SK-N-SH (cell line): ENCODE measurements around the gene STAC. TPM values are rescaled to one million over a fixed set of nuclear protein-coding genes. Genes with fewer than 3 reads are reported as not detected.

ENCODE experiments used
- CTCF ChIA-PET: fragments of 300-600, 350-600 bp; formaldehyde crosslinking; extraction: SDS; loops from one replicate; lab custom pipeline; 2021; lab: Yijun Ruan, JAX
- POLR2A ChIA-PET: fragments of 350-600 bp; sonication (Branson Sonifier 250); formaldehyde crosslinking; extraction: SDS; loops from one replicate; lab custom pipeline; 2020; ENCODE audit warnings: antibody characterized with exemption, inconsistent platforms; lab: Yijun Ruan, JAX
- DNase-seq: peaks from one replicate; pipeline ENCODE4 v3.0.0; 2012
- H2AFZ ChIP-seq: fragments of 200-600 bp; sonication (generic); 2 replicates; pipeline ENCODE4 v1.8.1; 2016; ENCODE audit warnings: antibody characterized with exemption, mild to moderate bottlenecking, low read depth
- H3F3A ChIP-seq: fragments of 200-600 bp; sonication (generic); replicated peaks from 2 replicates; pipeline ENCODE3; 2016; ENCODE audit warnings: antibody characterized with exemption, mild to moderate bottlenecking; ENCODE audit not compliant: insufficient read depth
- H3K27ac ChIP-seq, 2 experiments: fragments of 200-500 bp in 1 of 2; fragments of 200-600 bp in 1 of 2; sonication (Bioruptor generic) in 1 of 2; sonication (generic), shearing (Covaris generic) in 1 of 2; 2 replicates each; pipeline versions ENCODE4 v1.5.1 to v1.6.1; 2014 to 2016; ENCODE audit warnings: low read depth in 2 of 2, inconsistent platforms in 1 of 2, low read length in 1 of 2, mild to moderate bottlenecking in 1 of 2, mixed read lengths in 1 of 2
- H3K27me3 ChIP-seq: fragments of 200-600 bp; sonication (generic), shearing (Covaris generic); 2 replicates; pipeline ENCODE4 v1.6.1; 2016; ENCODE audit warnings: mixed run types; ENCODE audit not compliant: insufficient read depth
- H3K36me3 ChIP-seq, 2 experiments: fragments of 200-500 bp in 1 of 2; fragments of 200-600 bp in 1 of 2; sonication (Bioruptor generic) in 1 of 2; sonication (generic) in 1 of 2; replicated peaks in 1 of 2; 2 replicates each; pipeline versions ENCODE3 to v1.5.1; 2014 to 2016; ENCODE audit warnings: low read length in 1 of 2, mild to moderate bottlenecking in 1 of 2; ENCODE audit not compliant: insufficient read depth in 2 of 2, control insufficient read depth in 1 of 2
- H3K4me1 ChIP-seq, 2 experiments: fragments of 200-500 bp in 1 of 2; fragments of 200-600 bp in 1 of 2; sonication (Bioruptor generic) in 1 of 2; sonication (generic), shearing (Covaris generic) in 1 of 2; 2 replicates each; pipeline versions ENCODE4 v1.5.1 to v1.6.1; 2014 to 2016; ENCODE audit warnings: low read depth in 1 of 2, low read length in 1 of 2, mixed run types in 1 of 2; ENCODE audit not compliant: insufficient read depth in 2 of 2, control insufficient read depth in 1 of 2
- H3K4me2 ChIP-seq: fragments of 200-600 bp; sonication (generic), shearing (Covaris generic); 2 replicates; pipeline ENCODE4 v1.6.1; 2017; ENCODE audit warnings: mixed run types
- H3K4me3 ChIP-seq, 2 experiments: fragments of 200-500 bp in 1 of 2; fragments of 200-600 bp in 1 of 2; sonication (Bioruptor generic) in 1 of 2; sonication (generic), shearing (Covaris generic) in 1 of 2; 2 replicates each; pipeline versions ENCODE4 v1.5.1 to v1.8.1; 2014 to 2016; ENCODE audit warnings: low read depth in 2 of 2, inconsistent platforms in 1 of 2, low read length in 1 of 2, mild to moderate bottlenecking in 1 of 2, mixed read lengths in 1 of 2, moderate library complexity in 1 of 2
- H3K79me2 ChIP-seq: fragments of 200-600 bp; sonication (generic); 2 replicates; pipeline ENCODE4 v1.8.1; 2017; ENCODE audit warnings: mild to moderate bottlenecking; ENCODE audit not compliant: insufficient read depth
- H3K9ac ChIP-seq: fragments of 200-600 bp; sonication (generic); 2 replicates; pipeline ENCODE4 v1.6.1; 2017; ENCODE audit warnings: mixed run types
- H3K9me2 ChIP-seq: fragments of 200-600 bp; sonication (generic); 2 replicates; pipeline ENCODE4 v1.6.1; 2017; ENCODE audit warnings: mixed run types
- H3K9me3 ChIP-seq: fragments of 200-600 bp; sonication (generic); 2 replicates; pipeline ENCODE4 v1.6.1; 2017; ENCODE audit warnings: mixed run types, mild to moderate bottlenecking, moderate library complexity
- H4K20me1 ChIP-seq: fragments of 200-600 bp; sonication (generic); 2 replicates; pipeline ENCODE4 v1.6.1; 2017; ENCODE audit warnings: mild to moderate bottlenecking, mixed run types; ENCODE audit not compliant: insufficient read depth
- CHD2 ChIP-seq: fragments of 150-350 bp; IDR thresholded peaks from 2 replicates; pipeline ENCODE4 v1.6.1; 2018; ENCODE audit warnings: low read length; ENCODE audit not compliant: partially characterized antibody
- EP300 ChIP-seq, 2 experiments: IDR thresholded peaks; 2 replicates each; pipeline versions ENCODE4 v1.4.0 to v1.6.1; 2012; ENCODE audit warnings: borderline replicate concordance in 1 of 2, low read depth in 1 of 2, low read length in 1 of 2
- FOXM1 ChIP-seq: IDR thresholded peaks from 2 replicates; pipeline ENCODE4 v1.4.0; 2012; ENCODE audit warnings: low read depth, mild to moderate bottlenecking
- GABPA ChIP-seq: IDR thresholded peaks from 2 replicates; pipeline ENCODE4 v1.4.0; 2012; ENCODE audit warnings: low read depth, mild to moderate bottlenecking
- JUND ChIP-seq: IDR thresholded peaks from 2 replicates; pipeline ENCODE4 v1.4.0; 2012
- MEF2A ChIP-seq: IDR thresholded peaks from 2 replicates; pipeline ENCODE4 v1.4.0; 2012; ENCODE audit warnings: low read depth, borderline replicate concordance
- MXI1 ChIP-seq: IDR thresholded peaks from 2 replicates; pipeline ENCODE4 v1.6.1; 2012; ENCODE audit warnings: mild to moderate bottlenecking, low read depth, low read length, improper control_type of control experiment
- NFIC ChIP-seq: IDR thresholded peaks from 2 replicates; pipeline ENCODE4 v1.4.0; 2012; ENCODE audit warnings: borderline replicate concordance
- RAD21 ChIP-seq: IDR thresholded peaks from 2 replicates; pipeline ENCODE4 v1.6.1; 2012; ENCODE audit warnings: mild to moderate bottlenecking, low read length
- SMC3 ChIP-seq: IDR thresholded peaks from 2 replicates; pipeline ENCODE4 v1.6.1; 2012; ENCODE audit warnings: low read depth, low read length, improper control_type of control experiment
- TAF1 ChIP-seq: IDR thresholded peaks from 2 replicates; pipeline ENCODE4 v1.6.1; 2012; ENCODE audit warnings: low read depth, mild to moderate bottlenecking, low read length, moderate library complexity, borderline replicate concordance
- WGBS: methylation state at CpG from one replicate; pipeline ENCODE4 v1.1.6; 2017; ENCODE audit warnings: low lambda C conversion rate; 5-methylcytosine and 5-hydroxymethylcytosine counted together
- polyA plus RNA-seq, 3 experiments: library from polyadenylated mRNA; depleted of rRNA; stranded (reverse); fragments of >200 nt; gene quantifications; 2 replicates each; pipeline ENCODE4 v1.2.3, GENCODE V29; 2012
- TF ChIP-seq, protein P1 (sequence below): IDR thresholded peaks from 2 replicates; pipeline ENCODE4 v1.4.0; 2012; ENCODE audit warnings: low read depth
- TF ChIP-seq, protein P2 (sequence below): fragments of 150-350 bp; IDR thresholded peaks from 2 replicates; pipeline ENCODE4 v1.6.1; 2016; ENCODE audit warnings: mild to moderate bottlenecking, low read depth, low read length
- TF ChIP-seq, protein P3 (sequence below): IDR thresholded peaks from 2 replicates; pipeline ENCODE4; 2012

The STAC gene
- polyA plus RNA-seq, 1 of the 3 experiments (the other 2 are of a cell fraction) = 25.0 TPM

DNA sequence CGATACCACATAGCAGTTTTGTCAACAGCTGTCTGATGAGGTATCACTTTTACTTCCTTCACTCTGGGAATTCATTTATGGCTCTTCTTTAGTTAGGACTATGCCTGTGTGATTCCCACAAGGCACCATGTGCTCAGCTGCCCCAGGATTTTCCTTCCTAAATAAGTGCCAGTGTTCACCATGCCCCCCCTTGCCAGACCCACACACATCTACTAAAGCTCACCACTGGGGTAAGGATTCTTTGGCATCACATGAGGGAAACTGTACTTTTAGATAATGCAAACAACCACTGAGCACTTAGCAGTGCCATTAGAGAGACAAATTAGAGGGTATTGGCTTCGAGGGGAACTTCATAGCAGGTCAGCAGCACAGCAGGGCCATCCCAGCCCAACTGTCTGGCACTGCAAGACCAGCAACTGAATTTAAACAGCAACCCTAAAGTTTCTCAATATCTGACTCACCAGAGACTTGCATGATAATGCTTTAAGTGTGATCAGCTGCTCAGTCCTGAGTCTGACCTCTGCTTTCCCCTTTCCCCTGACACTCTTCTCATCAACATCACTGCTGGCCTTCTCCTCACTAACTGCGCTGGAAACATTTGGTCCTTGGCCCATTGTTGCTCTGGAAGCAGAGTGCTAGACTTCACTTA, 114.3 kb downstream of the STAC start:
- no peak overlapping the region for H2AFZ ChIP-seq
- peak overlapping the region in 1 of 2 experiments; percentile 90; a peak in 2 of 4 replicates for H3K27ac ChIP-seq
- no peak overlapping the region for H3K9ac ChIP-seq
- H3K9me2 ChIP-seq = no peaks in the 10 kb centered on the region
- H3F3A ChIP-seq = no peaks in the 10 kb centered on the region
- H3K4me2 ChIP-seq = no peak overlapping the region
- H4K20me1 ChIP-seq = no peaks in the 10 kb centered on the region
- DNase-seq = peak; percentile 36
- TF ChIP-seq GABPA (no peak), EP300 (IDR thresholded peaks at IDR 0.05; ENCODE audit: borderline replicate concordance in 1 of 2, low read depth in 1 of 2, low read length in 1 of 2) (peak in 1 of 2 experiments; percentile 66; a peak in 1 of 4 replicates), FOXM1 (no peak), SMC3 (peak; percentile 15; the same call in 1 of the 2 replicates), NFIC (no peak), MEF2A (no peak), JUND (no peak), CHD2 (peak; percentile 43), TAF1 (no peak), RAD21 (no peak), MXI1 (peak; percentile 71; the same call in 1 of the 2 replicates)
- TF ChIP-seq, protein P1, sequence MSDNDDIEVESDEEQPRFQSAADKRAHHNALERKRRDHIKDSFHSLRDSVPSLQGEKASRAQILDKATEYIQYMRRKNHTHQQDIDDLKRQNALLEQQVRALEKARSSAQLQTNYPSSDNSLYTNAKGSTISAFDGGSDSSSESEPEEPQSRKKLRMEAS = no peak
- TF ChIP-seq, protein P2, sequence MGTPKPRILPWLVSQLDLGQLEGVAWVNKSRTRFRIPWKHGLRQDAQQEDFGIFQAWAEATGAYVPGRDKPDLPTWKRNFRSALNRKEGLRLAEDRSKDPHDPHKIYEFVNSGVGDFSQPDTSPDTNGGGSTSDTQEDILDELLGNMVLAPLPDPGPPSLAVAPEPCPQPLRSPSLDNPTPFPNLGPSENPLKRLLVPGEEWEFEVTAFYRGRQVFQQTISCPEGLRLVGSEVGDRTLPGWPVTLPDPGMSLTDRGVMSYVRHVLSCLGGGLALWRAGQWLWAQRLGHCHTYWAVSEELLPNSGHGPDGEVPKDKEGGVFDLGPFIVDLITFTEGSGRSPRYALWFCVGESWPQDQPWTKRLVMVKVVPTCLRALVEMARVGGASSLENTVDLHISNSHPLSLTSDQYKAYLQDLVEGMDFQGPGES = no peak
- TF ChIP-seq, protein P3, sequence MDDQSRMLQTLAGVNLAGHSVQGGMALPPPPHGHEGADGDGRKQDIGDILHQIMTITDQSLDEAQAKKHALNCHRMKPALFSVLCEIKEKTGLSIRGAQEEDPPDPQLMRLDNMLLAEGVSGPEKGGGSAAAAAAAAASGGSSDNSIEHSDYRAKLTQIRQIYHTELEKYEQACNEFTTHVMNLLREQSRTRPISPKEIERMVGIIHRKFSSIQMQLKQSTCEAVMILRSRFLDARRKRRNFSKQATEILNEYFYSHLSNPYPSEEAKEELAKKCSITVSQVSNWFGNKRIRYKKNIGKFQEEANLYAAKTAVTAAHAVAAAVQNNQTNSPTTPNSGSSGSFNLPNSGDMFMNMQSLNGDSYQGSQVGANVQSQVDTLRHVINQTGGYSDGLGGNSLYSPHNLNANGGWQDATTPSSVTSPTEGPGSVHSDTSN = no peak
- no peaks in the 10 kb centered on the region for H3K27me3 ChIP-seq
- ChIA-PET CTCF (no interaction called here), POLR2A (no interaction called here)
- no peaks in the 10 kb centered on the region for H3K79me2 ChIP-seq
- H3K4me3 ChIP-seq = no peak overlapping the region
- peaks cover 31 to 57% of the 10 kb centered on the region in 2 experiments for H3K36me3 ChIP-seq
- H3K4me1 ChIP-seq = peaks cover 6 to 19% of the 10 kb centered on the region in 2 experiments; a peak in 3 of 4 replicates
- no peaks in the 10 kb centered on the region for H3K9me3 ChIP-seq
- 63% methylated on average over 3 of the region's 3 CpGs for WGBS
